ENCODE results near the gene GALNTL6. TPM values are rescaled to one million over a fixed set of nuclear protein-coding genes. Genes with fewer than 3 reads are reported as not detected.

GALNTL6 gene
- total and polyA plus RNA-seq, 9 of the 15 experiments (the other 6 are each of a cell fraction or from before 2014, with no cell fraction given): 0.18 to 0.50 (median 0.29) TPM

DNA sequence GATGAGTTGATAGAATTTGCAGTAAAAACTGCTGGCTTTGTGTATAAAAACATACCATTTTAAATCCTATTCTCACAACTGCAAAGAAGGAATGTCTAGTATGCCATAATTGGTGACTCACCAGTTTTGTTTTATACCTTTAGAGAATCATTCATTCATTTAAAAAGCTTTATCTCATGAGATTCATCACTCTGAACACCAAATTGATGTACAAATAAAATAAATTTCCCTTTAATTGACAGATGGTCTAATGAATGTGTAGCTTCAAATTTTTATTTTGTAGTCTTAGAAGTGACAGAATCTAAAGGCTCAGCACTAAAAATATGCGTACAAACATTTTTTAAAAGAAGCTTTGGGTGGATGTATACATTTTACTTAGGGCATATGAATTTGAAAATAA, 492.5 kb downstream of the GALNTL6 start:
- Histone ChIP-seq H3K36me3 (ENCODE audit: control insufficient read depth, insufficient read depth, low read length) (no peaks in the 10 kb centered on the region), H3K9me1 (ENCODE audit: control insufficient read depth, insufficient read depth, low read length) (no peaks in the 10 kb centered on the region), H3K79me2 (ENCODE audit: control insufficient read depth, insufficient read depth, low read length) (no peaks in the 10 kb centered on the region), H3K4me2 (ENCODE audit: insufficient read depth, low read length) (no peak overlapping the region), H3K27ac (ENCODE audit: extremely low read depth, low read depth, low read length) (no peak overlapping the region), H3K27me3 (ENCODE audit: control insufficient read depth in 2 of 2, insufficient read depth in 2 of 2, low read length in 2 of 2) (no peaks in the 10 kb centered on the region), H3K9me3 (replicated peaks; ENCODE audit: control insufficient read depth, insufficient read depth, low read depth, low read length) (no peaks in the 10 kb centered on the region), H3K9ac (ENCODE audit: insufficient read depth in 1 of 2, low read depth in 2 of 2, low read length in 2 of 2) (no peak overlapping the region), H2AFZ (ENCODE audit: low read depth, low read length) (no peak overlapping the region), H3K4me1 (replicated peaks in 1 of 2; ENCODE audit: control insufficient read depth in 2 of 2, insufficient read depth in 2 of 2, low read length in 2 of 2) (no peaks in the 10 kb centered on the region), H4K20me1 (replicated peaks; ENCODE audit: control insufficient read depth, insufficient read depth, low read length) (no peaks in the 10 kb centered on the region), H3K4me3 (no peak overlapping the region)
- 0% methylated on average over 1 of the region's 1 CpG for WGBS (ENCODE audit: insufficient coverage, low coverage, missing lambda C conversion rate)
- POLR2A ChIA-PET: no interaction called here
- no peak for ATAC-seq
- no peak for TF ChIP-seq ARHGAP35 (IDR thresholded peaks at IDR 0.05; ENCODE audit: partially characterized antibody)
- TF ChIP-seq FOXM1 (IDR thresholded peaks at IDR 0.05; ENCODE audit: low read depth): no peak
- no peak for TF ChIP-seq FOXM1 (CRISPR knock-in tag; IDR thresholded peaks at IDR 0.05; ENCODE audit: low read depth)
- TF ChIP-seq EWSR1 (IDR thresholded peaks at IDR 0.05; ENCODE audit: borderline replicate concordance, low read depth, partially characterized antibody): no peak
- TF ChIP-seq, protein P1, sequence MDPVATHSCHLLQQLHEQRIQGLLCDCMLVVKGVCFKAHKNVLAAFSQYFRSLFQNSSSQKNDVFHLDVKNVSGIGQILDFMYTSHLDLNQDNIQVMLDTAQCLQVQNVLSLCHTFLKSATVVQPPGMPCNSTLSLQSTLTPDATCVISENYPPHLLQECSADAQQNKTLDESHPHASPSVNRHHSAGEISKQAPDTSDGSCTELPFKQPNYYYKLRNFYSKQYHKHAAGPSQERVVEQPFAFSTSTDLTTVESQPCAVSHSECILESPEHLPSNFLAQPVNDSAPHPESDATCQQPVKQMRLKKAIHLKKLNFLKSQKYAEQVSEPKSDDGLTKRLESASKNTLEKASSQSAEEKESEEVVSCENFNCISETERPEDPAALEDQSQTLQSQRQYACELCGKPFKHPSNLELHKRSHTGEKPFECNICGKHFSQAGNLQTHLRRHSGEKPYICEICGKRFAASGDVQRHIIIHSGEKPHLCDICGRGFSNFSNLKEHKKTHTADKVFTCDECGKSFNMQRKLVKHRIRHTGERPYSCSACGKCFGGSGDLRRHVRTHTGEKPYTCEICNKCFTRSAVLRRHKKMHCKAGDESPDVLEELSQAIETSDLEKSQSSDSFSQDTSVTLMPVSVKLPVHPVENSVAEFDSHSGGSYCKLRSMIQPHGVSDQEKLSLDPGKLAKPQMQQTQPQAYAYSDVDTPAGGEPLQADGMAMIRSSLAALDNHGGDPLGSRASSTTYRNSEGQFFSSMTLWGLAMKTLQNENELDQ (CRISPR knock-in tag; IDR thresholded peaks at IDR 0.05; ENCODE audit: borderline replicate concordance): no peak
- intact Hi-C loops (cut with micrococcal nuclease): no loop called here
- in situ Hi-C loops (cut with MboI): no loop called here
- CTCF ChIA-PET (ENCODE audit: low intra/inter-chr PET ratio): no interaction called here
- no peak for DNase-seq (ENCODE audit: extremely low read depth in 1 of 4, low spot score in 3 of 4)
- FAIRE-seq: no peak
- BruUV-seq (replicated peaks): no TSS peak

Measured in K562 (cell line).